Hindlimb muscle (tissue), 1 donor: ENCODE measurements around the gene TULP1. TPM values are rescaled to one million over a fixed set of nuclear protein-coding genes. Genes with fewer than 3 reads are reported as not detected.
"Not testable (repeated sequence)": the region's sequence is repeated elsewhere in the genome, so short reads cannot be mapped to it uniquely, and the experiment has no call there.

Source experiments
- DNase-seq: peaks from one replicate; pipeline ENCODE4 v3.0.0-alpha.2; 2013
- polyA plus RNA-seq: library from polyadenylated mRNA; unstranded; fragments of 120-200 nt; gene quantifications from one replicate; pipeline ENCODE4 v1.2.1, GENCODE V29; 2013; ENCODE audit not compliant: insufficient read length

TULP1 gene
- 1.9 TPM for polyA plus RNA-seq

- no peak for DNase-seq
These were observed at the start of gene TULP1 for GRCh38 chr6:35512740-35513139. TSS of gene TULP1 (minus strand) at chr6:35512896. CDS start at chr6:35512858, 38 bp downstream.

DNA sequence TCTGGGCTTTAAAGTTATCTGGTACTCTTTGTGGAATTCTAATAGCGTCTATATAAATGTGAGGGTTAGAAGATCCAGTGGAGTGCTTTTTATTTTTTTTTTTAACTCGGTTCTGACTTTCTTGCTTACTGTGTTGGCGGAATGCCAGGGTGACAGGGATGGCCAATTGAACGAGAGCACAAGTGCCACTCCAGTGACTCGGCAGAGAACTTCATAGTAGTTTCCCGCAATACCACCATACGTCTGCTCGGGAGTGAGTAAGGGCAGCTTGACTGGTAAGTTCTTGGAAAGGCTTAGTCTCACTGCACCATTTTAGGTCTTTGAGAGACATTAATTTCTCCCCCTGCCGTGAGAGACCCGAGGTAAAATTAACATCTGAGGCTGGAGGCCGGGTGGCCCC, 49.4 kb upstream of the TULP1 start:
- DNase-seq = no peak

DNA sequence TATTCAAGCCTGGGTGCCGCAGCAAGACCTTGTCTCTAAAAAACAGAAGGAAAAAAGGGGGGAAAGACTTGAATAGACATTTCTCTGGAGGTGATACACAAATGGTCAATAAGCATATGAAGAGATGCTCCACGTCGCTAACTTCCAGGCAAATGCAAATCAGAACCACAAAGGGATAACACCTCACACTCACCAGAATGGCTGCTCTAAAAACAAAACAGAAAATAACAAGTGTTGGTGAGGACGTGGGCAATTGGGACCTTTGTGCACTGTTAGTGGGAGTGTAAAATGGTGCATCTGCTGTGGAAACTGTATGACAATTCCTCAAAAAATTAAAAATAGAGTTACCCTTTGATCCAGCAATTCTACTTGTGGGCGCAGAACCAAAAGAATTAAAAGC, 48.4 kb upstream of the TULP1 start:
- no peak for DNase-seq

DNA sequence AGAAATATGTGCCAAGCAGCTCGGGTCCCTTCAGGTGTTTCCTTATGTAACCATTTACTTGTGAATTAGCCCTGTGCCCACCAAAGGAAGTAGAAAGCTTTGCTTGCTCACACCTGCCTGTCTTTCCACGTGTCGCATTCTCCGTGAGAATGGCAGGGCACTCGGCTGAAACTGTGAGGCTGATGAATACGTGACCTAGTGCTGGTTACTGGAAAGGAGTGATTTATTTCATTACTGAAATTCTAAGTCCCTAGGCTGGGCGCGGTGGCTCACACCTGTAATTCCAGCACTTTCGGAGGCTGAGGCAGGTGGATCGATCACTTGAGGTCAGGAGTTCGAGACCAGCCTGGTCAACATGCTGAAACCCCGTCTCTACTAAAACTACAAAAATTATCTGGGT, 45.9 kb upstream of the TULP1 start:
- no peak for DNase-seq

DNA sequence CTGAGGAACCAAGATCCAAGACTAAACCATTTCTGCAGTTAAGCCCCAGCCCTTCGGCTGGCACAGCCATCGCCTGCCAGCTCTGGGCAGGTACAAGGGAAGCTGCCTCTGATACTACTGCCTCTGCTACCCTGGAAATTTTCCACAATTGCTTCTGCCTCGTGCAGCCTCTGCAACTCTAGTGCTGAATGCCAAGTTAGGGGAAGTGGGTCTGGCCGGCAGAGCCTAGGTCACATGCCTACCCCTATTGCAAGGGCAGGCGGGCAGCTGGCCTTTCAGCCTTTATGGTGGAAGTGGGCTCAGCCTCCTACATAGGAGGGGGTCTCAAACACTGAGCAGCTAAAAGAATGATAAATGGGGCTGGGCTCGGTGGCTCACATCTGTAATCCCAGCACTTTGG, 44.5 kb upstream of the TULP1 start:
- DNase-seq = no peak

DNA sequence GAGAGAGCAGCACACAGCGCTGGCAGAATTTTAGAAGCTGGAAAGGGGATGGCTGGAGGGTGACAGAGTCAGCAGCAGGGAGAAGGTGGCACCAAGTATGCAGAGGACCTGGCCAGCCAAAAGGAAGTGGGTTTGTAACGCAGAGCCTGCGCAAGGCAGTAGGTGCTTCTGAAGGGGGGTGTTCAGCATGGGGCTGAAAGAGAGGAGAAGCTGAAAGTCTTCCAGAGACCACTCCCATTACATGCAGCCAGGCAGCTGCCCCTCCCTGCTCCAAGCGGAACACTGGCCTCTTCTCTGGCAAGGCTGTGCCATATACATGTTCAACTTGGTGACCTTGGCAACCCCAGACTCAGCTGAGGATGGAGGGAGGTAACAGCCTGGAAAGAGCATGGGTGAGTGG, 42.1 kb upstream of the TULP1 start:
- no peak for DNase-seq

- DNase-seq = no peak
These were observed 40.6 kb upstream of the TULP1 start for GRCh38 chr6:35553315-35553714.

DNA sequence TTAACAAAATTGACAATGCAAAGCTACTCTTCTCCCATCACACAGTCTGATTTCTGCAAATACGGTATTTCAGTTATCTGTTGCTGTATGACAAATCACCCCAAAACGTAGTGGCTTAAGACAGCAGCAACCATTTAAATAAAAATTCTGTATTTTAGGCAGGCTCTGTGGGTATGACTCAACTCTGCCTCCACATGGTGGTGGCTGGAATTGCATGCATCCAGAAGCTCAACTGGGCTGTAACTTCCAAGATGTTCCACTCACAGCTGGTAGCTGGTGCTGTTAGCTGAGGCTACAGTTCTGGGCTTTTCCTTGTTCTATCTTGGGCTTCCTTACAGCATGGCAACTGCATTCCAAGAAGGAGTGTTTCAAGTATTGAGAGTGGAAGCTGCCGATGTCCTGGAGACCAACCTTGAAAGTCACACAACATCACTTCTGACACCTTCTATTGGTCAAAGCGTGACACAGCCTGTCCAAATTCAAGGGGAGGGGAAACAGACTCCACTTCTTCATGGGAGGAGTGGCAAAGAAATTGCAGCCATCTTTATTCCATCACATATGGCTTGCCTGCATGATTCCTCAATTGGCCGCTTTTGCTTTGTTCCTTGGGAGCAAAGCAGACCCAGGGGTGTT, 39.7 kb upstream of the TULP1 start:
- DNase-seq = no peak

GRCh38 chr6:35550437-35550836, 37.7 kb upstream of the TULP1 start:
- no peak for DNase-seq

DNA sequence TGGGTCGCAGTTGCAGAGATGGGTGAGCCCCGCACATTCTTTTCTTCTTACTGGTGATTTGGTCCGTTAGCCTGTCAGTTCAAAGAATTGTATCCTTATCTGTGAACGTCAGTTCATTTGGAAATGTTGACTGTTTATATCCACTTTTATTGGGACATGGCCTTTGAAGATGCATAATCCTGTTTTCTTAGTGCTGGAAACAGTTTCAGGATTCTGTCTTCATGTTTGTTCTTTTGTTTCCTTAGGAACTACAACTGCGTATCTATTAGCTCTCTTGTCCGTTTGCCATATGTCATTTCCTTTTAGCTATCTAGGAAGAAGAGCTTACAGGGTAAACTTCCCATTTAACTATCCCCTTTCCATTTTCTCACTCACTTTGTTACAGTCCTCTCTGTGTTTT, 35.0 kb upstream of the TULP1 start:
- no peak for DNase-seq

GRCh38 chr6:35544769-35545361, 32.2 kb upstream of the TULP1 start:
- no peak for DNase-seq

- DNase-seq = no peak
These were observed 30.9 kb upstream of the TULP1 start for GRCh38 chr6:35543459-35544193.

DNA sequence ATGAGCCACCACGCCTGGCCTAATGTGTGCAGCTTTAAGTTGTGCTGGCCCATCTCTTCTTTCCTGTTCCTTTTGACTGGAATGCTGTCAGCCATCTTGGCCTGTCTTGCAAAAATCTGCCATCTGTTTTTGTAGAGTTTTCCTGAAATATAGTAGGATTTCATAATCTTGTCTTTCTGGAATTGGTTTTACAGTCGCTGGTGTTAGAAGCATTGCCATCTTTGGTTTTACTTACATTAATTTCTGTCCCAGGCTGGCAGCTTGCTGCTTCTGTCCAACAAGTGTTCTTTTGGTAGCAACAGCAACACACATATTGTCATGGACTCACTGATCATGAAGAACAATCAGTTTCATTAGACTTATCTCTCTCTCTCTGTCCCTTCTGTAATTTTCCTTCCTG, 29.1 kb upstream of the TULP1 start:
- peak; percentile 39 for DNase-seq

DNA sequence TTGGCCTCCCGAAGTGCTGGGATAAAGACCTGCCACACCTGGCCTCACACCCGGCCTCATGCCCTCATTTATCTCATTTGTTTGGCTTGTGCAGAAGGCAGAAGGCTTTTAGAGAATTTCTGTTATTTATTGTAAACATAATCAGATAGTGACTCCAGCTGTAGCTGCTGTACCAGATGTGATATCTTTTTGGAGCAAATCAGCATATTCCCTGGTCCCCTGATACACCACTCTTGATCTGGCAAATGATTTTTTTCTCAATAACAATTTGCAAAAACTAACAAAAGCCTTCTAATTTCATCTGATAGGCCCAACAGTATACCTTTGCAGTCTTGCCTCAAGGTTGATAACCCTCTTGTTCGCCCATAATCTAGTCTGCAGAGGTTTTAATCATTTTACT, 26.5 kb upstream of the TULP1 start:
- DNase-seq = no peak

- DNase-seq = not testable (repeated sequence)
These were observed 23.2 kb upstream of the TULP1 start for GRCh38 chr6:35535847-35536246.

DNA sequence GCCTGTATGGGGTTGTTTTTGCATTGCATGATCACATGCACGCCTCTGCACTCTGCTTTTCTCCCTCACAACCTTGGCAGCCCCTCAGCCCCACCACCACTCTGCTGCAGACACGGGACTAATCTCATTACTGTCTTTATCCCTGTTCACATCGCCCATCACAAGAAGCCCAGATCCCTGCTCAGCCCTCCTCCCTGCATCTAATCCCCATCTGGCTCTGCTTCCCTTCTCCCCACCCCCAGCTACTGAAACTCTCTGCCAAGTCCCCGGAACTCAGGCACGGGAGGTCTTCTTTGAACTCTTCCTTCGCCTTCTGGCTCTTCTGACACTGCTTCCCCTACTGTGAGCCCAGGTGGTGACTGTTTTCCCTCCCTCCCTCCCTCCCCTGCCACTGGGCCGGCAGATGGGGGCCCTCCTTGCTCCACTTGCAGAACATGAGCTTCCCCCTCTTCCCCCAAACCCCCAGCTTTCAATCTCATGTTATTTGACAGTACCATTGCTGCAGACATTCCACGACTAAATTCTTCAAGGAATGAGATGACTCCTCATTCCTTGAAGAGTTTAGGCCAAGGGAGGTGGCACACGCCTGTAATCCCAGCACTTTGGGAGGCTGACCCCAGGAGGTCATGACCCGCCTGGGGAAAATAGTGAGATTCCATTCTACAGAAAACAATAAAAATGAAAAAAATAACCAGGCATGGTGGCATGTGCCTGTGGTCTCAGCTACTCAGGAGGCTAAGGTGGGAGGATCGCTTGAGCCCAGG, 21.9 kb upstream of the TULP1 start:
- peak; percentile 47 for DNase-seq

DNA sequence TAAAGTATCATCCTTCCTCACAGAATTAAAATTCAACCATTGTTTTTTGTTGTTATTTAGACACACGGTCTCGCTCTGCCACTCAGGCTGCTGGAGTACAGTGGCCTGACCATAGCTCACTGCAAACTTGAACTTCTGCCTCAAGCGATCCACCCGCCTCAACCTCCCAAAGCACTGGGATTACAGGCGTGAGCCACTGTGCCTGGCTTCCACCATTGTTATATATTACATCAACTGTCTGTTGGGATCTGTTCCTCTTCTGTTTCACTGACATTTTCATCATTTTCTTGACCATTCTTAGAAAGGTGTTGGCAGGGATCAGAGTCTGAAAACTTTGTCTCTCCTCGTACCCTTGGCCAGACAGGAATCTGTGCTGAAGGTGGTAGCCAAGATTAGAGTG, 21.3 kb upstream of the TULP1 start:
- no peak for DNase-seq

GRCh38 chr6:35532126-35532525, 19.4 kb upstream of the TULP1 start:
- no peak for DNase-seq

GRCh38 chr6:35524380-35525020, 11.8 kb upstream of the TULP1 start:
- DNase-seq = no peak

DNA sequence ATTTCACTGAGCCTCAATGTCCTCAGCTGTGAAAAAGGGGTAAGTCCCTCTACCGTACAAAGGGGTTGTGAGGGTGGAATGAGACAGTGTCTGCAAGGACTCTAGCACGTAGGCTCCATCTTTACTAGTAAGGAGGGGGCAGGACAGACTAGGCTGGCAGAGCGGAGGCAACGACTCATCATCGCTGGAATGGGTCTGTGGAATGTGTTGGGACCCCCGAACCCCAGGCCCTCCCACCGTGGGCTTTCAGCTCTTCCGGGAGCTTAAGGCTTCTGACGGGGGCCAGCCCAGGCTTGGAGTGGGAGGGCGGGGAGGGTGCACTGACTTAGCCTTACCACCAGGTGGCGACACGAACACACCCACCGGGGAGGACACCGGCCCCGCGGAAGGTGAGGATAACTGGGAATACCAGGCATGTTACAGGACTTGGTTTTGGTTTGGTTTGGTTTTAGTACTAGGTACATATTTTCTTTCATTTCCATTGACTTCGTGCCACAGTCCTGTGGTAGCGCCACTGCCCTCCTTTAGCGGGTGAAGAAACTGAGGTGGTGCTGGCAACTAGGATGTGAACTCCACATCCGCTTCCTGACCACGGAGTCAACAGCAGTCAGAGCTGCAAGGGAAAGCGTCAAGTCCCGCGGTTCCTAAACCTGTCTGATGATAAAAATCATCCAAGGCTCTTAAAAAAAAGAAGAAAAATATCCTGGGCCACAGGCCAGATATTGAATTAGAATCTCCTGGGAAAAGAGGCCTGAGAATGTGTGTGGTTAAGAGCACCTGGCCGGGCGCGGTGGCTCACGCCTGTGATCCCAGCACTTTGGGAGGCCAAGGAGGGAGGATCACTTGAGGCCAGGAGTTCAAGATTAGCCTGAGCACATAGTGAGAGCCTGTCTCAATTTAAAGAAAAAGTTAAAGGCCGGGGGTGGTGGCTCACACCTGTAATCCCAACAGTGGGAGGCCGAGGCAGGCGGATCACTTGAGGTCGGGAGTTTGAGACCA, 10.3 kb upstream of the TULP1 start:
- DNase-seq = peak; percentile 67

GRCh38 chr6:35522151-35522550, 9.5 kb upstream of the TULP1 start:
- no peak for DNase-seq
